Liver (tissue), 9 donors: Measurements from ENCODE around the gene MRPL21. TPM values are rescaled to one million over a fixed set of nuclear protein-coding genes. Genes with fewer than 3 reads are reported as not detected.
"Not testable (repeated sequence)": the region's sequence is repeated elsewhere in the genome, so short reads cannot be mapped to it uniquely, and the experiment has no call there.

Experiments used
- DNase-seq: peaks from one replicate; pipeline ENCODE4 v3.0.0-alpha.2; 2017; ENCODE audit warnings: low spot score
- H3K27ac ChIP-seq, 2 donors: one replicate each; pipeline ENCODE4 v1.7.0; 2013; ENCODE audit warnings: inconsistent platforms in 2 of 2, low read length in 2 of 2, control low read depth in 1 of 2, low read depth in 1 of 2, mild to moderate bottlenecking in 1 of 2
- H3K27me3 ChIP-seq, 4 donors: one replicate each; pipeline versions ENCODE4 v1.6.1 to v1.7.0; 2013; ENCODE audit warnings: low read length in 3 of 4, inconsistent platforms in 1 of 4, mild to moderate bottlenecking in 1 of 4, moderate library complexity in 1 of 4; ENCODE audit not compliant: control insufficient read depth in 4 of 4, insufficient read depth in 4 of 4
- H3K36me3 ChIP-seq, 4 donors: one replicate each; pipeline versions ENCODE4 v1.6.1 to v1.7.0; 2013; ENCODE audit warnings: low read length in 3 of 4, mild to moderate bottlenecking in 3 of 4, low read depth in 1 of 4, moderate library complexity in 1 of 4; ENCODE audit not compliant: control insufficient read depth in 4 of 4, insufficient read depth in 3 of 4
- H3K4me1 ChIP-seq, 4 donors: one replicate each; pipeline versions ENCODE4 v1.6.1 to v1.7.0; 2013; ENCODE audit warnings: low read length in 3 of 4, mild to moderate bottlenecking in 3 of 4, moderate library complexity in 1 of 4; ENCODE audit not compliant: control insufficient read depth in 4 of 4, insufficient read depth in 4 of 4
- H3K4me3 ChIP-seq, 3 donors: one replicate each; pipeline versions ENCODE4 v1.6.1 to v1.7.0; 2013; ENCODE audit warnings: low read length in 3 of 3, control low read depth in 1 of 3, low read depth in 1 of 3, mild to moderate bottlenecking in 1 of 3
- H3K9ac ChIP-seq, 2 donors: one replicate each; pipeline ENCODE4 v1.7.0; 2013; ENCODE audit warnings: low read length in 2 of 2, mild to moderate bottlenecking in 2 of 2, moderate library complexity in 2 of 2, control low read depth in 1 of 2, low read depth in 1 of 2
- H3K9me3 ChIP-seq, 4 donors: one replicate each; pipeline versions ENCODE4 v1.6.1 to v1.7.0; 2013; ENCODE audit warnings: low read length in 3 of 4; ENCODE audit not compliant: control insufficient read depth in 4 of 4
- EGR1 ChIP-seq, 2 donors: IDR thresholded peaks; 2 replicates each; pipeline ENCODE4 v1.6.1; 2016 to 2018; ENCODE audit warnings: antibody characterized with exemption in 2 of 2, low read depth in 2 of 2
- FOXA1 ChIP-seq: IDR thresholded peaks from 2 replicates; pipeline ENCODE4 v1.6.1; 2016; ENCODE audit warnings: antibody characterized with exemption
- FOXA2 ChIP-seq: IDR thresholded peaks from 2 replicates; pipeline ENCODE4 v1.6.1; 2016; ENCODE audit warnings: antibody characterized with exemption
- GABPA ChIP-seq, 2 donors: IDR thresholded peaks in 1 of 2; conservative IDR thresholded peaks in 1 of 2; 2 replicates each; pipeline ENCODE4 v1.6.1; 2016; ENCODE audit warnings: antibody characterized with exemption in 2 of 2, mild to moderate bottlenecking in 1 of 2, moderate library complexity in 1 of 2
- HNF4A ChIP-seq, 2 donors: conservative IDR thresholded peaks; 2 replicates each; pipeline ENCODE4 v1.6.1; 2016; ENCODE audit warnings: antibody characterized with exemption in 2 of 2, mild to moderate bottlenecking in 2 of 2
- HNF4G ChIP-seq: IDR thresholded peaks from 2 replicates; pipeline ENCODE4 v1.6.1; 2016; ENCODE audit warnings: antibody characterized with exemption
- JUND ChIP-seq, 2 donors: IDR thresholded peaks; 2 replicates each; pipeline ENCODE4 v1.6.1; 2016; ENCODE audit warnings: antibody characterized with exemption in 2 of 2
- NR2F2 ChIP-seq: IDR thresholded peaks from 2 replicates; pipeline ENCODE4 v1.6.1; 2016; ENCODE audit warnings: antibody characterized with exemption
- RAD21 ChIP-seq, 2 donors: IDR thresholded peaks; 2 replicates each; pipeline ENCODE4 v1.6.1; 2016; ENCODE audit warnings: antibody characterized with exemption in 2 of 2, mild to moderate bottlenecking in 2 of 2
- RXRA ChIP-seq, 2 donors: IDR thresholded peaks; 2 replicates each; pipeline ENCODE4 v1.6.1; 2017 to 2018; ENCODE audit warnings: antibody characterized with exemption in 2 of 2, mild to moderate bottlenecking in 1 of 2
- SP1 ChIP-seq: IDR thresholded peaks from 2 replicates; pipeline ENCODE4 v1.6.1; 2018; ENCODE audit warnings: antibody characterized with exemption, mild to moderate bottlenecking
- TAF1 ChIP-seq: conservative IDR thresholded peaks from 2 replicates; pipeline ENCODE4 v1.6.1; 2016; ENCODE audit warnings: antibody characterized with exemption, mild to moderate bottlenecking
- YY1 ChIP-seq: IDR thresholded peaks from 2 replicates; pipeline ENCODE4 v1.6.1; 2016; ENCODE audit warnings: antibody characterized with exemption, mild to moderate bottlenecking
- WGBS: extraction: QIAGEN DNeasy Blood & Tissue Kit; methylation state at CpG from one replicate; pipeline ENCODE4 v1.1.7; 2013; 5-methylcytosine and 5-hydroxymethylcytosine counted together
- polyA plus RNA-seq, 2 donors: library from polyadenylated mRNA; stranded (reverse) in 1 of 2; unstranded in 1 of 2; fragments of 200-250 nt in 1 of 2; fragments of >200 nt in 1 of 2; fragmentation: Nextera tagmentation in 1 of 2; extraction: Ambion mirVana in 1 of 2; gene quantifications; one replicate each; pipeline versions ENCODE4 v1.2.1 to v1.2.3, GENCODE V29; 2013 to 2015
- total RNA-seq, 2 donors: library from RNA; depleted of rRNA; stranded (reverse); fragments of >200 nt; gene quantifications; one replicate each; pipeline ENCODE4 v1.2.3, GENCODE V29; 2014
- TF ChIP-seq, protein P1 (sequence below): IDR thresholded peaks from 2 replicates; pipeline ENCODE4 v1.6.1; 2016; ENCODE audit warnings: antibody characterized with exemption, mild to moderate bottlenecking
- TF ChIP-seq, protein P2 (sequence below): fragments of 150-350 bp; IDR thresholded peaks from 2 replicates; pipeline ENCODE4 v1.5.1; 2017; ENCODE audit warnings: improper control_type of control experiment, low read depth, low read length; ENCODE audit not compliant: missing input control
- donor health status: healthy.
- donor health status: healthy.
- donor health status: healthy.
- donor health status: healthy.
- donor health status: healthy.

The MRPL21 gene
- total and polyA plus RNA-seq, 4 donors: 22.3 to 76.8 (median 35.4) TPM

DNA sequence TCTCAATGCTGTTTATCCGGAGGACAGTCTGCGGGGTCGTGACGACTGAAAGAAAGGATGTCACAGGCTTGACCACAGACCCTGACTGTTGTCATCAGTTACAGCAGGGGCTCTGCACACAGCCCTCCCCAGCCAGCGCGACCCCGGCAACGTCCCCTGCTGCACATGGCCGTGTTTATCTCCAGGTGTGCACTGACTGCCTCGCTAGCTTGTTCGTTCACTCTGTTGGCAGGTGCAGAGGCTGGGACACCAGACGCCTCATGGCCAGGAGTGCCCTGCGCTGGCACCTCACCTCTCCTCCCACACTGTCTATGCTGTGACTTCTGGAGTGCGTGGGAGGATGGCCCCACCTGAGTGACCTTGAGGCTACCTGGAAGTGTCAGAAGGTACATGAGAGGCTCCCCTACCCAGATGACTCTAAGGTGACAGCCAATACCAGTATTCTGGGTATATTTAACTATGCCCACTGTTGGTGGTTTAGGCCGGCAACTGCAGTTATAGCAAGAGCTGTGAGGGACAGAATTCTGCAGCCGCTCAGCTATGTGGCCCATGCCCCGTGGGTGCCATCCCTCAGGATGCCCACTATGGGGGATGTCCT is 12.2 kb downstream of the MRPL21 start:
- WGBS: 53% methylated on average over 17 of the region's 17 CpGs
- H3K4me1 ChIP-seq: peaks cover 4 to 16% (median 12%) of the 10 kb centered on the region in 4 donors
- peak overlapping the region; percentile 82 to 87 for H3K27ac ChIP-seq
- no peak overlapping the region for H3K4me3 ChIP-seq
- DNase-seq: no peak
- no peaks in the 10 kb centered on the region for H3K27me3 ChIP-seq
- no peaks in the 10 kb centered on the region for H3K9me3 ChIP-seq
- TF ChIP-seq HNF4G (no peak), EGR1 (IDR thresholded peaks at IDR 0.05; ENCODE audit: low read depth in 2 of 2) (peak; percentile 36 to 78)
- TF ChIP-seq, protein P1, sequence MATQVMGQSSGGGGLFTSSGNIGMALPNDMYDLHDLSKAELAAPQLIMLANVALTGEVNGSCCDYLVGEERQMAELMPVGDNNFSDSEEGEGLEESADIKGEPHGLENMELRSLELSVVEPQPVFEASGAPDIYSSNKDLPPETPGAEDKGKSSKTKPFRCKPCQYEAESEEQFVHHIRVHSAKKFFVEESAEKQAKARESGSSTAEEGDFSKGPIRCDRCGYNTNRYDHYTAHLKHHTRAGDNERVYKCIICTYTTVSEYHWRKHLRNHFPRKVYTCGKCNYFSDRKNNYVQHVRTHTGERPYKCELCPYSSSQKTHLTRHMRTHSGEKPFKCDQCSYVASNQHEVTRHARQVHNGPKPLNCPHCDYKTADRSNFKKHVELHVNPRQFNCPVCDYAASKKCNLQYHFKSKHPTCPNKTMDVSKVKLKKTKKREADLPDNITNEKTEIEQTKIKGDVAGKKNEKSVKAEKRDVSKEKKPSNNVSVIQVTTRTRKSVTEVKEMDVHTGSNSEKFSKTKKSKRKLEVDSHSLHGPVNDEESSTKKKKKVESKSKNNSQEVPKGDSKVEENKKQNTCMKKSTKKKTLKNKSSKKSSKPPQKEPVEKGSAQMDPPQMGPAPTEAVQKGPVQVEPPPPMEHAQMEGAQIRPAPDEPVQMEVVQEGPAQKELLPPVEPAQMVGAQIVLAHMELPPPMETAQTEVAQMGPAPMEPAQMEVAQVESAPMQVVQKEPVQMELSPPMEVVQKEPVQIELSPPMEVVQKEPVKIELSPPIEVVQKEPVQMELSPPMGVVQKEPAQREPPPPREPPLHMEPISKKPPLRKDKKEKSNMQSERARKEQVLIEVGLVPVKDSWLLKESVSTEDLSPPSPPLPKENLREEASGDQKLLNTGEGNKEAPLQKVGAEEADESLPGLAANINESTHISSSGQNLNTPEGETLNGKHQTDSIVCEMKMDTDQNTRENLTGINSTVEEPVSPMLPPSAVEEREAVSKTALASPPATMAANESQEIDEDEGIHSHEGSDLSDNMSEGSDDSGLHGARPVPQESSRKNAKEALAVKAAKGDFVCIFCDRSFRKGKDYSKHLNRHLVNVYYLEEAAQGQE: no peak
- peak overlapping the region in 1 of 2 donors; percentile 18 for H3K9ac ChIP-seq
- H3K36me3 ChIP-seq: peaks cover 6 to 32% (median 19%) of the 10 kb centered on the region in 4 donors

DNA sequence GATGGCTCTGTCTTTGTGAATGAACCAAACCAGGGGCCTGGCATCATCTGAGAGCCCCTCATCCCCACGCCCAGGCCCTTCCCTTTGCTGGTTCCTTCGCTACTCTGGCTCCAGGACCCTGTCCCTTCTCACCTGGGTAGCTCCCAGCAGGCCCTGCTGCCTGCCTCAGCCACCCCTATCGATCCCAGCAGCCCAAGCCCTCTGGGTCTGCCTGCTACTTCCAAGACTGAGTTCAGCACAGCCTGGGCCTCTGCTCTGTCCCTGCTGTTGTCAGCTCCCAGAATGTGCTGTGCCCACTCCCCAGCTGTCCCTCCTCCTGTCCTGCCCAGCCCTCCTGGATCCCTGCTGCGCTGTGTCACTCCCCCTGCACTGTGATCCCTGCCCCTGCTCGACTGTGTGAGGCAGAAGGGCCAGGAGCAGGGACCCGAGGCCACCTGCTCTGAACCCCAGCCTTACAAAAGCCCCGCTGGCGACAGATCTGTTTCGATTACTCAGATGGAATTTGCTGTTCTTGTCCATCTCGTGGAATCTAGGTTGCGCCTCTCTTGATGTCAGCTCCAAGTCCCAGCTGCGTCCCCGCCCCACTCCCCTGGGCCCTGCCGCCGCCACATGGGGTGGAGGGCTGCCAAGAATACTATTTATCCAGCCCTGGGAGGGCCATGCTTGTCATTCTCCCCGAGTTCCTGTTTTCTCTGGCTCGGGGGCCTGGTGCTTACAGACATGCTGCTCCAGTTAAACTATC is 13.0 kb downstream of the MRPL21 start:
- WGBS: 45% methylated on average over 17 of the region's 17 CpGs
- H3K4me3 ChIP-seq: no peak overlapping the region
- peaks cover 4 to 16% (median 12%) of the 10 kb centered on the region in 4 donors for H3K4me1 ChIP-seq
- TF ChIP-seq YY1: peak; percentile 41
- TF ChIP-seq RXRA (IDR thresholded peaks at IDR 0.05): peak; percentile 82 to 92
- no peak for TF ChIP-seq TAF1
- TF ChIP-seq NR2F2: peak; percentile 55
- peak in 1 of 2 donors; percentile 34 for TF ChIP-seq JUND (IDR thresholded peaks at IDR 0.05)
- TF ChIP-seq SP1: peak; percentile 84
- no peak for TF ChIP-seq FOXA1
- peak; percentile 69 to 80 for TF ChIP-seq HNF4A (conservative IDR thresholded peaks at IDR 0.05)
- TF ChIP-seq FOXA2: no peak
- peak in 1 of 2 donors; percentile 31 for TF ChIP-seq GABPA (IDR thresholded peaks at IDR 0.05 in 1 of 2, conservative IDR thresholded peaks at IDR 0.05 in 1 of 2)
- peak in 1 of 2 donors; percentile 49 for TF ChIP-seq RAD21 (IDR thresholded peaks at IDR 0.05)
- no peaks in the 10 kb centered on the region for H3K9me3 ChIP-seq
- DNase-seq: no peak
- H3K27me3 ChIP-seq: no peaks in the 10 kb centered on the region
- H3K9ac ChIP-seq: peak overlapping the region in 1 of 2 donors; percentile 18
- H3K36me3 ChIP-seq: peaks cover 2 to 24% (median 15%) of the 10 kb centered on the region in 4 donors
- peak overlapping the region; percentile 82 to 87 for H3K27ac ChIP-seq

DNA sequence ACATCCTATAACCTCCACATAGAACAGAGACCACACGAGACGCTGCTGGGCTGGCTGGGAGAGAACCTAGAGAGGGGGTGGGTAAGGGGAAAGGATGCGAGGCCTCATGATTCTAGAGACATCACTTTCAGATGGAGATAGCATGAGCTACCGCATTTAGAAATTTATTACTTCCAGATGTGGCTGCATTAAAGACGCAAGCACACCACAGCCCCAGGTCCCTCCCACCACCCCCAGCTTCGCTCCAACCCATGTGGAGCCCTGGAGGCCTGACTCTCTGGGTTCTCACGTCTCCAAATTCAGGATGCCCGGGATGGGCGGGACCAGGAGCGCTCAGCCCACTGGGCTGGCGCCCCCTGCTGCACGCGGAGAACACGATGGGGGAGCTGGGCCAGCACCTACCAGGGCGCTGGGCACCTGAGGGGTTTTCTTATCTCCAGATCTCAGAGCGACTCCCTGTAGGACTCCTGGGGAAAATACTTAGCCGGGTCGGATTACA is 13.6 kb downstream of the MRPL21 start:
- H3K4me3 ChIP-seq: no peak overlapping the region
- H3K27ac ChIP-seq: no peak overlapping the region
- TF ChIP-seq, protein P2, sequence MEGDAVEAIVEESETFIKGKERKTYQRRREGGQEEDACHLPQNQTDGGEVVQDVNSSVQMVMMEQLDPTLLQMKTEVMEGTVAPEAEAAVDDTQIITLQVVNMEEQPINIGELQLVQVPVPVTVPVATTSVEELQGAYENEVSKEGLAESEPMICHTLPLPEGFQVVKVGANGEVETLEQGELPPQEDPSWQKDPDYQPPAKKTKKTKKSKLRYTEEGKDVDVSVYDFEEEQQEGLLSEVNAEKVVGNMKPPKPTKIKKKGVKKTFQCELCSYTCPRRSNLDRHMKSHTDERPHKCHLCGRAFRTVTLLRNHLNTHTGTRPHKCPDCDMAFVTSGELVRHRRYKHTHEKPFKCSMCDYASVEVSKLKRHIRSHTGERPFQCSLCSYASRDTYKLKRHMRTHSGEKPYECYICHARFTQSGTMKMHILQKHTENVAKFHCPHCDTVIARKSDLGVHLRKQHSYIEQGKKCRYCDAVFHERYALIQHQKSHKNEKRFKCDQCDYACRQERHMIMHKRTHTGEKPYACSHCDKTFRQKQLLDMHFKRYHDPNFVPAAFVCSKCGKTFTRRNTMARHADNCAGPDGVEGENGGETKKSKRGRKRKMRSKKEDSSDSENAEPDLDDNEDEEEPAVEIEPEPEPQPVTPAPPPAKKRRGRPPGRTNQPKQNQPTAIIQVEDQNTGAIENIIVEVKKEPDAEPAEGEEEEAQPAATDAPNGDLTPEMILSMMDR: no peak
- peak in 1 of 2 donors; percentile 23 for TF ChIP-seq RAD21 (IDR thresholded peaks at IDR 0.05)
- 85% methylated on average over 18 of the region's 18 CpGs for WGBS
- peaks cover 2 to 21% (median 13%) of the 10 kb centered on the region in 4 donors for H3K36me3 ChIP-seq
- H3K9ac ChIP-seq: no peak overlapping the region
- no peaks in the 10 kb centered on the region for H3K9me3 ChIP-seq
- H3K27me3 ChIP-seq: no peaks in the 10 kb centered on the region
- no peak for DNase-seq
- H3K4me1 ChIP-seq: peaks cover 4 to 16% (median 12%) of the 10 kb centered on the region in 4 donors

DNA sequence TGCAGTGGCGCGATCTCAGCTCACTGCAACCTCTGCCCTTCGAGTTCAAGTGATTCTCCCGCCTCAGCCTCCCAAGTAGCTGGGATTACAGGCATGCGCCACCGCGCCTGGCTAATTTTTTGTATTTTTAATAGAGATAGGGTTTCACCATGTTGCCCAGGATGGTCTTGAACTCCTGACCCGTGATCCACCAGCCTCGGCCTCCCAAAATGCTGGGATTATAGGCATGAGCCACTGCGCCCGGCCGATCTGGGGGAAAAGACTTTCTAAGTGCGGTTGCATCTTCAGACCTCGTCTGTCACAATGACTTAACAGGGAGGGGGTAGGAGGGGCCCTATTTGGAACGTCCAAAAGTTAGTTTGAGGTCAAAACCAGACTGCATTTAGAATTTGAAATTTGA is 18.8 kb downstream of the MRPL21 start:
- not testable (repeated sequence) for H3K27ac ChIP-seq, H3K9me3 ChIP-seq, H3K27me3 ChIP-seq, H3K4me1 ChIP-seq, H3K9ac ChIP-seq, H3K36me3 ChIP-seq, H3K4me3 ChIP-seq, DNase-seq
- 94% methylated on average over 15 of the region's 15 CpGs for WGBS
